Kidney epithelial cell (primary cell): ENCODE measurements around the gene JPH3. TPM values are rescaled to one million over a fixed set of nuclear protein-coding genes. Genes with fewer than 3 reads are reported as not detected.

Source experiments
- DNase-seq: peaks from one replicate; pipeline ENCODE4 v3.0.0-alpha.2; 2010; ENCODE audit warnings: low read depth
- H3K27me3 ChIP-seq: 2 replicates; pipeline ENCODE4 v1.6.0; 2011; ENCODE audit warnings: low read length; ENCODE audit not compliant: control insufficient read depth, insufficient read depth
- H3K36me3 ChIP-seq: 2 replicates; pipeline ENCODE4 v1.5.1; 2011; ENCODE audit warnings: low read length; ENCODE audit not compliant: control insufficient read depth, insufficient read depth
- H3K4me3 ChIP-seq: 2 replicates; pipeline ENCODE4 v1.5.1; 2011; ENCODE audit warnings: low read depth, mild to moderate bottlenecking, control low read depth, low read length
- CTCF ChIP-seq: IDR thresholded peaks from 2 replicates; pipeline ENCODE4 v1.5.1; 2011; ENCODE audit warnings: mild to moderate bottlenecking, moderate library complexity, low read length, control low read depth, inconsistent platforms; ENCODE audit not compliant: insufficient read depth, poor library complexity, severe bottlenecking
- total RNA-seq: library from RNA; depleted of rRNA; stranded (reverse); fragments of >200 nt; gene quantifications from 2 replicates; pipeline ENCODE4 v1.2.3, GENCODE V29; 2015

Gene JPH3
- total RNA-seq, 1 donor from 2014 or later = 2.1 TPM

DNA sequence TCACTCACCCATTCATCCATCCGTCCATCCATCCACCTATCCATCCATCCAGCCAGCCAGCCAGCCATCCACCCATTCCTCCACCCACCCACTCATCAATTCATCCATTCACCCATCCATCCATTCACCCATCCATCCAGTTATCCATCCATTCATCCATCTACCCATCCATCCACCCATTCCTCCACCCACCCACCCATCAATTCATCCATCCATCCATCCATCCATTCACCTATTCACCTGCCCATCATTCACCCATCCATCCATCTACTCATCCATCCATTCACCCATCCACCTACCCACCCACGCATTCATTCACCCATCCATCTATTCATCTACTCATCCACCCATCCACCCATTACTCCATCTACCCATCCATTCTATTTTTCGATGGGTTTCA lies 43.6 kb upstream of the JPH3 start:
- no peak for TF ChIP-seq CTCF
- no peak for DNase-seq
- peaks cover 2% of the 10 kb centered on the region for H3K27me3 ChIP-seq

DNA sequence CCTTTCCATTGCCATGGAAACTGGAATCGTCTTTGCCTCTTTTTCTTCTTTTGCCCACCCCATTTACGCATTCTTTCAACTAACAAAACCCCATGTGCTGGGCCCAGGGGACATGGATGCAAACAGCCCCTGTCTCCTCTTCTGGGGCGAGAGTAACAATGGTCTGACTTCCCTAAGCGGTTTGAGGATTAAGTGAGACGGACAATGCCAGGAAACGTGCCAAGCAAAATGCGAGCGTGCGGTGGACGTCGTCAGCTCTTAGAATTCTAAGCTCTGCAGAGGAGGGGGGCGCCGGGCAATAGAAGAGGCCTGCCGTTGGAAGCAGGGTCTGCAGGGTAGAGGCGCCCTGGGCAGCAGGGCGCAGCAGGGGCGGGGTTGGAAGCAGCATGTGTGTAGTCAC lies 42.4 kb upstream of the JPH3 start:
- H3K36me3 ChIP-seq = no peaks in the 10 kb centered on the region
- no peak for DNase-seq

More for the DNA sequence above, 43.6 kb upstream of the JPH3 start:
- Histone ChIP-seq H3K4me3 (no peak overlapping the region), H3K36me3 (no peaks in the 10 kb centered on the region)

GRCh38 chr16:87560428-87561199 lies 41.7 kb upstream of the JPH3 start:
- DNase-seq = no peak
- no peak for TF ChIP-seq CTCF
- H3K27me3 ChIP-seq = no peaks in the 10 kb centered on the region
- no peaks in the 10 kb centered on the region for H3K36me3 ChIP-seq
- no peak overlapping the region for H3K4me3 ChIP-seq

More for the DNA sequence above, 42.4 kb upstream of the JPH3 start:
- peaks cover 2% of the 10 kb centered on the region for H3K27me3 ChIP-seq
- no peak overlapping the region for H3K4me3 ChIP-seq
- no peak for TF ChIP-seq CTCF

DNA sequence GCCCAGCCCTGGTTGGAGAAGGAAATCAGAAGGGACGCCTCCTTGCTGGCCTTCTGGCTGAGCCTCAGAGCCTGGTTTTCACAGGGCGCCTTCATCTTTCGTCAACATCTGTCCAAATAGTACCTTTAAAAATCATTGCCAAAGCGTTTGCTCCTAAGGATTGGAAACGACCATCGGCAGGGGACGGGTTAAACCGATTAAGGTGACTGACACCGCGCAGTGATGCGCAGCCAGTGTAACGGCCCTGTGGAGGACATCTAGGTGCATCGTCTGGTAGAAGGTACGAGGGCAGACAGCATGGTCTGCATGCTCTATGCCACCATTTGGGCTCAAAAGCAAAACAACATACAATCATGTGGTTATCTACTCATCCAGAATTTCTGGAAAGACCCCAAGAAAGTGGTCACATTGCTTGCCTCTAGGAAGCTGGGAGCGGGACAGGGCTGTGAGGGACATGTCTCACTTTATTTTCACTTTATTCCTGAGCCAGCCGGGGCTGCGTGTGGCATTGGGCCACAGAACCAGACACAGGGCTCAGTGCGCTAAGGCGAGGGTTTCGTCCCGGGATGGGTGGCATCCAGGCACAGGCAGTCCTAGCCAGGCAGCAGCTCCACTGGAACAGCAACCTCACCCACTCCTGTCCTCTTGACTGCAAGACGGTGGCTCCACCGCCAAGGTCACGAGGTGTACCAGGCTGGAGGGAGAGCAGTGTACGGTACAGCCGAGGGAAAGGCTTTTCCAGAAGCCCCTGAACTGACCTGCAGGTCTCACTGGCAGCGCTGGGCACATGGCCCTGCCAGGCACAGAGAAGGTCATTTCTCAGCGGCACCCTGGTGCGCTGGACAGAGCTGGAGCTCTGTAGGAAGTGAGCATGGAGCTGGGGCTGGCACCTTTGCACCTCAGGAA lies 40.9 kb upstream of the JPH3 start:
- no peak overlapping the region for H3K4me3 ChIP-seq
- no peak for DNase-seq
- H3K36me3 ChIP-seq = no peaks in the 10 kb centered on the region
- H3K27me3 ChIP-seq = no peaks in the 10 kb centered on the region
- TF ChIP-seq CTCF = no peak

GRCh38 chr16:87562201-87562600 lies 40.1 kb upstream of the JPH3 start:
- no peaks in the 10 kb centered on the region for H3K27me3 ChIP-seq
- no peak for DNase-seq
- no peaks in the 10 kb centered on the region for H3K36me3 ChIP-seq
- no peak overlapping the region for H3K4me3 ChIP-seq
- no peak for TF ChIP-seq CTCF
